Measurements from ENCODE around the gene PSMA5. TPM values are rescaled to one million over a fixed set of nuclear protein-coding genes. Genes with fewer than 3 reads are reported as not detected.

Gene PSMA5
- total RNA-seq (2016; rRNA removed; fragmentation: Illumina TruSeq; extraction: Trizol) (169 and 261 TPM in 2 replicates), polyA plus RNA-seq (2011; rRNA removed) (116 and 140 TPM in 2 replicates), polyA minus RNA-seq (2011; rRNA and poly(A)+ RNA removed; ENCODE audit: low replicate concordance) (42.3 and 110 TPM in 2 replicates), Bru-seq, nascent RNA (percentile 91 among the genes with signal in this experiment), BruChase-seq, experiment 1, labeled RNA remaining after a 6-hour chase (percentile 87 among the genes with signal in this experiment), BruChase-seq, experiment 2, labeled RNA remaining after a 2-hour chase (percentile 92 among the genes with signal in this experiment)
- total RNA-seq (2016; cell fraction: cytosol; rRNA removed; fragmentation: Illumina TruSeq; extraction: Trizol; ENCODE audit: low read depth) = 27.2 TPM in 2 replicates
- 163 and 273 TPM in 2 replicates for total RNA-seq (2016; cell fraction: insoluble cytoplasmic fraction; rRNA removed; fragmentation: Illumina TruSeq; extraction: Trizol)
- 67.3 and 70.0 TPM in 2 replicates for total RNA-seq (2016; cell fraction: membrane; rRNA removed; fragmentation: Illumina TruSeq; extraction: Trizol)
- total RNA-seq (2016; cell fraction: nucleus; rRNA removed; fragmentation: Illumina TruSeq; extraction: Trizol) = 61.3 and 63.7 TPM in 2 replicates
- polyA plus RNA-seq (2011; cell fraction: cytosol; rRNA removed) = 101 and 134 TPM in 2 replicates
- 32.2 and 45.1 TPM in 2 replicates for polyA plus RNA-seq (2011; cell fraction: nucleus; rRNA removed)
- 119 TPM in 2 replicates for polyA plus RNA-seq (2012)
- 38.3 and 40.3 TPM in 2 replicates for polyA plus RNA-seq (2016; cell fraction: cytosol; fragmentation: Illumina TruSeq; extraction: Trizol; ENCODE audit: low read depth)
- 219 and 228 TPM in 2 replicates for polyA plus RNA-seq (2016; cell fraction: insoluble cytoplasmic fraction; fragmentation: Illumina TruSeq; extraction: Trizol; ENCODE audit: low read depth)
- polyA plus RNA-seq (2016; cell fraction: membrane; fragmentation: Illumina TruSeq; extraction: Trizol; ENCODE audit: low read depth) = 48.3 and 52.7 TPM in 2 replicates
- polyA plus RNA-seq (2016; cell fraction: nucleus; fragmentation: Illumina TruSeq; extraction: Trizol; ENCODE audit: insufficient read depth, low read depth) = 72.2 and 82.4 TPM in 2 replicates
- 54.0 and 56.2 TPM in 2 replicates for polyA minus RNA-seq (2011; cell fraction: cytosol; rRNA and poly(A)+ RNA removed)
- polyA minus RNA-seq (2011; cell fraction: nucleus; rRNA and poly(A)+ RNA removed) = 52.7 and 59.6 TPM in 2 replicates
- long read RNA-seq, experiment 1, transcript PSMA5-201 (9 exons, 3,729 nt) = major isoform, 232 of 268 reads
- long read RNA-seq, experiment 1, partial matches to known transcripts = 11 of 268 reads
- long read RNA-seq, experiment 1, other reads (novel, unspliced or antisense) = 25 of 268 reads
- long read RNA-seq, experiment 2, transcript PSMA5-201 (9 exons, 3,729 nt) = major isoform, 254 of 344 reads
- long read RNA-seq, experiment 2, partial matches to known transcripts = 29 of 344 reads
- long read RNA-seq, experiment 2, other reads (novel, unspliced or antisense) = 61 of 344 reads

DNA sequence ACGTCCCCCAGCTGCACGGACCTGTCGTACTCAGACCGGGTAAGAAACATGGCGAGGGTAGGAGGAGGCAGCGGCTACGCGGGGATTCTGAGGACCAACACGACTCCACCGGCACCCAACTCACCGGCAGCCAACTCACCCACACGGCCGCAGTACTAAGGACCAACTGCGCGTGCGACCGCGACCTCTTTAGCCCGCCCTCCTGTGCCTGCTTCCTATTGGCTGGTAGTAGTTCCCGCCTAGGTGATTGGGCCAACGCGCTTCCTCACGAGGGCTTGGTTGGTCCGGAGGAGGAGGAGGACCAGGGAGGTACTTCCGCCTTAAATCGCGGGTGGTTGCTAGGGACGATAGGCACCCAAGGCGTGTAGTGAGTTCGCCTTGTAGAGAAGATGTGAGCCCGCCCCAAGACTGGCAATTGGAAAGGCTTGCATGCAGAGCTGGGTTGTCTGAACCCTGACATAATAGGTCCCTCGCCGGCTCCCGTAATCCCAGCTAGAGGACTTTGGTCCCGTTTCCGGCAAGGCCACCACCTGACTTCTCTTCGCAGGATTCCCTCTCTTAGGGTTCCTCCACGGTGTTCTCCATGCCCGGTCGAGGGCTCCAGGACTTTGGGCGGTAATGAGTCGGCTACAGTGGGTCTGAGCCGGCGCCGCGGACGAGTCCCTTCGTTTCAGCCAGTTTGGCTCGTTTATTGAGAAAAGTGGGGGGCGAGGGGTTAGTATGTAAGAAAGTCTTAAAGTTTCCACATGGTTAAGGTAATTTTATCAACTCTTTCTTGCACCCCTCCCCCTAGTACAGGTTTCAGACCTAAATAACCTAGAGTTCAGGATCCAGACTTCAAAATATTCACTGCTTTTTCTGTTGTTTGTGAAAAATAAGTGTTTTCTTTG is at the start of gene PSMA5:
Gene PSMA5 (minus strand): TSS at position 168 of the 890 bp plus-strand sequence. CDS start 118 bp downstream, at position 50.
- H3K4me1 ChIP-seq (ENCODE audit: insufficient read depth, low read length) = peaks cover 45% of the 10 kb centered on the region
- no peak within 1 kb of the TSS for H2AFZ ChIP-seq (ENCODE audit: low read length)
- H3K27me3 ChIP-seq (ENCODE audit: control insufficient read depth in 1 of 2, insufficient read depth in 2 of 2, low read length in 2 of 2) = no peaks in the 10 kb centered on the region; a peak in 1 of 5 replicates
- H3K9me3 ChIP-seq (ENCODE audit: low read length) = no peaks in the 10 kb centered on the region
- peaks cover 1 to 5% of the 10 kb centered on the region in 2 experiments; a peak in 2 of 5 replicates for H3K36me3 ChIP-seq (replicated peaks in 1 of 2; ENCODE audit: control insufficient read depth in 1 of 2, insufficient read depth in 2 of 2, low read length in 2 of 2)
- peak within 1 kb of the TSS; percentile 93 for H3K27ac ChIP-seq (ENCODE audit: extremely low read length, insufficient read depth, low read length)
- in situ Hi-C loops (cut with HindIII; ENCODE audit: extremely low pct_ligation_motif_present, low pct_unique_long_range_greater_than_20kb) = loop anchor here (5.0 kb wide), 1 partner anchor 56 kb away; the partner anchor contains the start of gene ATXN7L2
- peak; percentile 96 for FAIRE-seq
- intact Hi-C loops (cut with micrococcal nuclease; ENCODE audit: unreplicated experiment) = loop anchor here (2.0 to 5.0 kb wide), 3 partner anchors 14 to 66 kb away; partner anchors contain the start of gene CYB561D1
- peak within 1 kb of the TSS; percentile 85 for H3K9ac ChIP-seq (ENCODE audit: insufficient read depth, low read depth, low read length)
- ATAC-seq = peak; percentile 97
- ChIA-PET POLR2A (interaction anchor here (0.9 to 2.3 kb wide), 18 partner anchors 10 to 336 kb away, joined by 3 to 12 read pairs (median 6); partner anchors contain the start of genes ATXN7L2, CYB561D1, GNAI3 and PSRC1), CTCF (ENCODE audit: low intra/inter-chr PET ratio, low total read pairs) (no interaction called here)
- H3K79me2 ChIP-seq (ENCODE audit: insufficient read depth, low read length) = peaks cover 45% of the 10 kb centered on the region
- H4K20me1 ChIP-seq (ENCODE audit: insufficient read depth, low read length) = peaks cover 14% of the 10 kb centered on the region
- peak; percentile 99 for DNase-seq (ENCODE audit: low spot score)
- peak within 1 kb of the TSS; percentile 84 to 90 (median 84) for H3K4me3 ChIP-seq (replicated peaks in 1 of 3; ENCODE audit: insufficient read depth in 1 of 3, low read depth in 2 of 3, low read length in 3 of 3)
- BruUV-seq (replicated peaks) = no TSS peak
- peak within 1 kb of the TSS; percentile 73 for H3K4me2 ChIP-seq (ENCODE audit: low read depth, low read length)
- WGBS (ENCODE audit: low lambda C conversion rate) = 1% methylated on average over 35 of the region's 50 CpGs
- TF ChIP-seq, protein P1, sequence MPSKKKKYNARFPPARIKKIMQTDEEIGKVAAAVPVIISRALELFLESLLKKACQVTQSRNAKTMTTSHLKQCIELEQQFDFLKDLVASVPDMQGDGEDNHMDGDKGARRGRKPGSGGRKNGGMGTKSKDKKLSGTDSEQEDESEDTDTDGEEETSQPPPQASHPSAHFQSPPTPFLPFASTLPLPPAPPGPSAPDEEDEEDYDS (CRISPR knock-in tag; IDR thresholded peaks at IDR 0.05) = peak; percentile 84
- TF ChIP-seq ZNF850 (CRISPR knock-in tag; conservative IDR thresholded peaks at IDR 0.05) (no peak), ZBTB38 (CRISPR knock-in tag; IDR thresholded peaks at IDR 0.05) (peak; percentile 40; the same call in 1 of the 2 replicates), RNF2 (conservative IDR thresholded peaks at IDR 0.05; ENCODE audit: low read depth) (peak; percentile 91), ZNF558 (CRISPR knock-in tag; IDR thresholded peaks at IDR 0.05; ENCODE audit: borderline replicate concordance) (no peak), POLR2AphosphoS2 (IDR thresholded peaks at IDR 0.05; ENCODE audit: low read depth, low read length) (peak; percentile 80; the same call in 1 of the 2 replicates), FOXP1 (IDR thresholded peaks at IDR 0.05) (no peak), FOXP1 (CRISPR knock-in tag; IDR thresholded peaks at IDR 0.05) (no peak), ZNF33A (CRISPR knock-in tag; IDR thresholded peaks at IDR 0.05; ENCODE audit: borderline replicate concordance) (no peak), SRSF1 (optimal IDR thresholded peaks at IDR 0.05; ENCODE audit: low read depth, low read length) (peak; percentile 78), ZNF709 (CRISPR knock-in tag; IDR thresholded peaks at IDR 0.05) (peak; percentile 50; the same call in 1 of the 2 replicates), ZNF207 (IDR thresholded peaks at IDR 0.05; ENCODE audit: borderline replicate concordance) (no peak), ZNF605 (CRISPR knock-in tag; IDR thresholded peaks at IDR 0.05) (peak; percentile 72)
- TF ChIP-seq, protein P2, sequence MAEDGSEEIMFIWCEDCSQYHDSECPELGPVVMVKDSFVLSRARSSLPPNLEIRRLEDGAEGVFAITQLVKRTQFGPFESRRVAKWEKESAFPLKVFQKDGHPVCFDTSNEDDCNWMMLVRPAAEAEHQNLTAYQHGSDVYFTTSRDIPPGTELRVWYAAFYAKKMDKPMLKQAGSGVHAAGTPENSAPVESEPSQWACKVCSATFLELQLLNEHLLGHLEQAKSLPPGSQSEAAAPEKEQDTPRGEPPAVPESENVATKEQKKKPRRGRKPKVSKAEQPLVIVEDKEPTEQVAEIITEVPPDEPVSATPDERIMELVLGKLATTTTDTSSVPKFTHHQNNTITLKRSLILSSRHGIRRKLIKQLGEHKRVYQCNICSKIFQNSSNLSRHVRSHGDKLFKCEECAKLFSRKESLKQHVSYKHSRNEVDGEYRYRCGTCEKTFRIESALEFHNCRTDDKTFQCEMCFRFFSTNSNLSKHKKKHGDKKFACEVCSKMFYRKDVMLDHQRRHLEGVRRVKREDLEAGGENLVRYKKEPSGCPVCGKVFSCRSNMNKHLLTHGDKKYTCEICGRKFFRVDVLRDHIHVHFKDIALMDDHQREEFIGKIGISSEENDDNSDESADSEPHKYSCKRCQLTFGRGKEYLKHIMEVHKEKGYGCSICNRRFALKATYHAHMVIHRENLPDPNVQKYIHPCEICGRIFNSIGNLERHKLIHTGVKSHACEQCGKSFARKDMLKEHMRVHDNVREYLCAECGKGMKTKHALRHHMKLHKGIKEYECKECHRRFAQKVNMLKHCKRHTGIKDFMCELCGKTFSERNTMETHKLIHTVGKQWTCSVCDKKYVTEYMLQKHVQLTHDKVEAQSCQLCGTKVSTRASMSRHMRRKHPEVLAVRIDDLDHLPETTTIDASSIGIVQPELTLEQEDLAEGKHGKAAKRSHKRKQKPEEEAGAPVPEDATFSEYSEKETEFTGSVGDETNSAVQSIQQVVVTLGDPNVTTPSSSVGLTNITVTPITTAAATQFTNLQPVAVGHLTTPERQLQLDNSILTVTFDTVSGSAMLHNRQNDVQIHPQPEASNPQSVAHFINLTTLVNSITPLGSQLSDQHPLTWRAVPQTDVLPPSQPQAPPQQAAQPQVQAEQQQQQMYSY (CRISPR knock-in tag; IDR thresholded peaks at IDR 0.05) = no peak
